CD4-positive, alpha-beta T cell (primary cell): ENCODE measurements around the gene KIAA1217. TPM values are rescaled to one million over a fixed set of nuclear protein-coding genes. Genes with fewer than 3 reads are reported as not detected.

Experiments
- ATAC-seq: fragments of 200-7000 bp; cut with Tn5 transposase; one replicate; pipeline ENCODE4 v1.10.0; 2022; ENCODE audit warnings: mild to moderate bottlenecking; ENCODE audit not compliant: poor library complexity
- CTCF ChIA-PET: fragments of 350-600 bp; sonication (Branson Sonifier 250); formaldehyde crosslinking; loops from one replicate; lab custom pipeline; 2021; ENCODE audit warnings: antibody characterized with exemption, inconsistent platforms; lab: Charles Lee
- POLR2A ChIA-PET: fragments of 350-600 bp; sonication (Branson Sonifier 250); formaldehyde crosslinking; loops from one replicate; lab custom pipeline; 2021; ENCODE audit warnings: antibody characterized with exemption, inconsistent platforms; lab: Charles Lee
- DNase-seq, 14 experiments: peaks; one replicate each; pipeline ENCODE4 v3.0.0-alpha.2; 2013 to 2020; ENCODE audit warnings: mixed read lengths in 2 of 14
- H3K27ac ChIP-seq, 2 donors: one replicate each; pipeline versions ENCODE4 v1.5.1 to v1.7.0; 2013; ENCODE audit warnings: low read length in 2 of 2, low read depth in 1 of 2, mild to moderate bottlenecking in 1 of 2
- H3K27me3 ChIP-seq, 2 experiments: 1 replicate in 1 of 2; 2 replicates in 1 of 2; pipeline versions ENCODE4 v1.6.1 to v1.7.0; 2013; ENCODE audit warnings: low read length in 2 of 2, control low read depth in 1 of 2, mild to moderate bottlenecking in 1 of 2, moderate library complexity in 1 of 2; ENCODE audit not compliant: insufficient read depth in 2 of 2, control insufficient read depth in 1 of 2
- H3K36me3 ChIP-seq: one replicate; pipeline ENCODE4 v1.6.1; 2013; ENCODE audit warnings: low read length, control low read depth; ENCODE audit not compliant: insufficient read depth
- H3K4me1 ChIP-seq: one replicate; pipeline ENCODE4 v1.6.1; 2013; ENCODE audit warnings: low read length, control low read depth; ENCODE audit not compliant: insufficient read depth
- H3K4me3 ChIP-seq: one replicate; pipeline ENCODE4 v1.5.1; 2013; ENCODE audit warnings: mild to moderate bottlenecking, low read length, moderate library complexity
- H3K9me3 ChIP-seq, 2 experiments: 1 replicate in 1 of 2; 2 replicates in 1 of 2; pipeline versions ENCODE4 v1.6.1 to v1.7.0; 2013; ENCODE audit warnings: low read length in 2 of 2, mild to moderate bottlenecking in 2 of 2, control low read depth in 1 of 2, moderate library complexity in 1 of 2; ENCODE audit not compliant: control insufficient read depth in 1 of 2, insufficient read depth in 1 of 2
- H3K27ac Mint-ChIP-seq: one replicate; pipeline ENCODE4 v1.8.0; 2020; ENCODE audit warnings: mixed read lengths
- H3K27me3 Mint-ChIP-seq: one replicate; pipeline ENCODE4 v1.8.0; 2021; ENCODE audit warnings: mixed read lengths
- H3K36me3 Mint-ChIP-seq: one replicate; pipeline ENCODE4 v1.8.0; 2021; ENCODE audit warnings: low read depth, mixed read lengths
- H3K4me1 Mint-ChIP-seq: one replicate; pipeline ENCODE4 v1.8.0; 2021; ENCODE audit warnings: low read depth, mixed read lengths
- H3K4me3 Mint-ChIP-seq: one replicate; pipeline ENCODE4 v1.8.0; 2020; ENCODE audit warnings: mild to moderate bottlenecking, mixed read lengths
- H3K9me3 Mint-ChIP-seq: one replicate; pipeline ENCODE4 v1.8.0; 2020; ENCODE audit warnings: mixed read lengths
- CTCF ChIP-seq: fragments of 200-600 bp; IDR thresholded peaks from one replicate; pipeline ENCODE4 v1.8.0; 2022; ENCODE audit warnings: antibody characterized with exemption, mild to moderate bottlenecking
- intact Hi-C, 2 experiments: fragments of 100-400 bp; cut with DNase I in 1 of 2; cut with micrococcal nuclease in 1 of 2; formaldehyde crosslinking; loops; one replicate each; pipeline versions ENCODE4 v1.15.1 to v1.9.0; 2023 to 2025; cut with DNase I, micrococcal nuclease
- total RNA-seq, 174 experiments: library from RNA in 2 of 174; stranded (reverse) in 2 of 174; gene quantifications; one replicate each; pipeline ENCODE4 v1.2.3 and lab custom pipeline; 2021 to 2026

Gene KIAA1217
- total RNA-seq, 2 experiments from 2014 or later = not detected

GRCh38 chr10:24370877-24371276, 161.9 kb downstream of the KIAA1217 start:
- ATAC-seq = no peak
- Mint-ChIP-seq H3K36me3 (no peaks in the 10 kb centered on the region), H3K27ac (no peak overlapping the region), H3K4me3 (no peak overlapping the region), H3K4me1 (no peaks in the 10 kb centered on the region), H3K9me3 (peaks cover 7% of the 10 kb centered on the region), H3K27me3 (peaks cover 9% of the 10 kb centered on the region)
- DNase-seq = no peak
- no peak for TF ChIP-seq CTCF
- CTCF ChIA-PET = no interaction called here
- no peaks in the 10 kb centered on the region for H3K4me1 ChIP-seq
- no peaks in the 10 kb centered on the region for H3K36me3 ChIP-seq
- no peak overlapping the region for H3K4me3 ChIP-seq
- no peak overlapping the region for H3K27ac ChIP-seq
- intact Hi-C loops = no loop called here
- H3K9me3 ChIP-seq = no peaks in the 10 kb centered on the region
- no peaks in the 10 kb centered on the region for H3K27me3 ChIP-seq
- POLR2A ChIA-PET = no interaction called here

GRCh38 chr10:24371396-24371795, 162.5 kb downstream of the KIAA1217 start:
- Mint-ChIP-seq H3K27ac (no peak overlapping the region), H3K4me3 (no peak overlapping the region), H3K9me3 (peaks cover 7% of the 10 kb centered on the region), H3K36me3 (no peaks in the 10 kb centered on the region), H3K27me3 (peaks cover 9% of the 10 kb centered on the region), H3K4me1 (no peaks in the 10 kb centered on the region)
- CTCF ChIA-PET = no interaction called here
- Histone ChIP-seq H3K9me3 (no peaks in the 10 kb centered on the region), H3K27ac (no peak overlapping the region), H3K36me3 (no peaks in the 10 kb centered on the region), H3K4me1 (no peaks in the 10 kb centered on the region), H3K4me3 (no peak overlapping the region), H3K27me3 (no peaks in the 10 kb centered on the region)
- ATAC-seq = no peak
- no peak for TF ChIP-seq CTCF
- POLR2A ChIA-PET = no interaction called here
- intact Hi-C loops = no loop called here
- no peak for DNase-seq

GRCh38 chr10:24374134-24374915, 165.4 kb downstream of the KIAA1217 start:
- intact Hi-C loops = no loop called here
- Histone ChIP-seq H3K27me3 (no peaks in the 10 kb centered on the region), H3K4me1 (no peaks in the 10 kb centered on the region), H3K36me3 (no peaks in the 10 kb centered on the region), H3K27ac (no peak overlapping the region), H3K4me3 (no peak overlapping the region), H3K9me3 (no peaks in the 10 kb centered on the region)
- CTCF ChIA-PET = no interaction called here
- Mint-ChIP-seq H3K27ac (no peak overlapping the region), H3K4me3 (no peak overlapping the region), H3K27me3 (peaks cover 4% of the 10 kb centered on the region), H3K9me3 (peaks cover 7% of the 10 kb centered on the region), H3K4me1 (no peaks in the 10 kb centered on the region), H3K36me3 (no peaks in the 10 kb centered on the region)
- POLR2A ChIA-PET = no interaction called here
- DNase-seq (no peak), ATAC-seq (no peak)
- TF ChIP-seq CTCF = no peak
